ENCODE data around the gene WDR36. TPM values are rescaled to one million over a fixed set of nuclear protein-coding genes. Genes with fewer than 3 reads are reported as not detected.

Gene WDR36
- polyA plus RNA-seq, 1 of the 3 experiments (the other 2 are of a cell fraction): 6.7 TPM

DNA sequence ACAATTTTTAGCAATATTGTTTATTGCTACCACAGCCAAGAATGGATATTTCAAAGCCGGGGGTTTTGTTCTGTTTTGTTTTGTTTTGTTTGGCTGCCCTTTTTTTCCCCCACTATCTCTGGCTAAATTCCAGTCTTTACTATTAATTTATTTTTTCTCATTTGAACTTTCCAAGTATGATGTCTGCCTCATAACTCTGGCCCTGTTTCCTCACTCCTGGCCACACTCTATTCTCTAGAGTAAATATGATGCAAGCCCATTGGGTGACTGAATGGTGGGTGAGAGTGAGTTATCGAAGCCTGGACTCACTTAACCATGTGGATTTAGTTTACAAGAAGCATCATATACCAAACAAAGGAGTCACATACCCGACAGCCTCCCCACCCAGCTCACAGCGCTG is 41.9 kb downstream of the WDR36 start (continued):
- TF ChIP-seq, protein P1, sequence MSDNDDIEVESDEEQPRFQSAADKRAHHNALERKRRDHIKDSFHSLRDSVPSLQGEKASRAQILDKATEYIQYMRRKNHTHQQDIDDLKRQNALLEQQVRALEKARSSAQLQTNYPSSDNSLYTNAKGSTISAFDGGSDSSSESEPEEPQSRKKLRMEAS (IDR thresholded peaks at IDR 0.05; ENCODE audit: low read depth): no peak
- TF ChIP-seq FOSL2 (IDR thresholded peaks at IDR 0.05; ENCODE audit: borderline replicate concordance, low read depth) (no peak), NFIC (IDR thresholded peaks at IDR 0.05; ENCODE audit: borderline replicate concordance) (no peak), GATA2 (CRISPR knock-in tag; IDR thresholded peaks at IDR 0.05) (no peak)

DNA sequence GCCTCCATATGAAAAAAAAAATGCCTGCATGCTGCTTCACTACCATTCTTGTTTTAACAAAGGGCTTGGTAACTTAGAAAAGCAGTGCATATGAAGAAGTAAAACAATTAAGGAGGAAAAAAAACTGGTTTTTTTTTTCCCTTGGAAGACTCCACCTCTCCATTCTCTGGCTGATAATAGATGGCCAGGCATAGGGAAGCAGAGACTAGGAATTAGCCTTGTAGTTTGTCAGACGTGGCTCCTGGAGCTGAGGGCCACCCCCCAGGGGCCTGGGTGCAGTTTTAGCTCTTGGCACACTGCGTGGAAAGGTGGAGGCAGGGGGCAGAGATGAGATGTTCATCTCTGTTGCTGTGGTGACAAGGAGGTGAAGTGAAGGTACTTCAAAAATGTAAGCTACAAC is 42.7 kb downstream of the WDR36 start:
- Histone ChIP-seq H3K4me3 (ENCODE audit: low read depth in 2 of 2, low read length in 1 of 2) (no peak overlapping the region), H3K27me3 (ENCODE audit: insufficient read depth) (no peaks in the 10 kb centered on the region), H3K4me2 (no peak overlapping the region), H3K9me3 (no peaks in the 10 kb centered on the region), H3F3A (replicated peaks; ENCODE audit: insufficient read depth) (peaks cover 7% of the 10 kb centered on the region), H3K36me3 (replicated peaks in 1 of 2; ENCODE audit: control insufficient read depth in 1 of 2, insufficient read depth in 2 of 2, low read length in 1 of 2) (no peaks in the 10 kb centered on the region), H3K27ac (ENCODE audit: low read depth in 2 of 2, low read length in 1 of 2) (no peak overlapping the region), H2AFZ (ENCODE audit: low read depth) (no peak overlapping the region), H4K20me1 (ENCODE audit: insufficient read depth) (no peaks in the 10 kb centered on the region), H3K79me2 (ENCODE audit: insufficient read depth) (no peaks in the 10 kb centered on the region), H3K4me1 (ENCODE audit: control insufficient read depth in 1 of 2, insufficient read depth in 2 of 2, low read depth in 1 of 2, low read length in 1 of 2) (peaks cover 0 to 4% of the 10 kb centered on the region in 2 experiments; a peak in 2 of 4 replicates), H3K9ac (no peak overlapping the region), H3K9me2 (no peaks in the 10 kb centered on the region)
- TF ChIP-seq, protein P2, sequence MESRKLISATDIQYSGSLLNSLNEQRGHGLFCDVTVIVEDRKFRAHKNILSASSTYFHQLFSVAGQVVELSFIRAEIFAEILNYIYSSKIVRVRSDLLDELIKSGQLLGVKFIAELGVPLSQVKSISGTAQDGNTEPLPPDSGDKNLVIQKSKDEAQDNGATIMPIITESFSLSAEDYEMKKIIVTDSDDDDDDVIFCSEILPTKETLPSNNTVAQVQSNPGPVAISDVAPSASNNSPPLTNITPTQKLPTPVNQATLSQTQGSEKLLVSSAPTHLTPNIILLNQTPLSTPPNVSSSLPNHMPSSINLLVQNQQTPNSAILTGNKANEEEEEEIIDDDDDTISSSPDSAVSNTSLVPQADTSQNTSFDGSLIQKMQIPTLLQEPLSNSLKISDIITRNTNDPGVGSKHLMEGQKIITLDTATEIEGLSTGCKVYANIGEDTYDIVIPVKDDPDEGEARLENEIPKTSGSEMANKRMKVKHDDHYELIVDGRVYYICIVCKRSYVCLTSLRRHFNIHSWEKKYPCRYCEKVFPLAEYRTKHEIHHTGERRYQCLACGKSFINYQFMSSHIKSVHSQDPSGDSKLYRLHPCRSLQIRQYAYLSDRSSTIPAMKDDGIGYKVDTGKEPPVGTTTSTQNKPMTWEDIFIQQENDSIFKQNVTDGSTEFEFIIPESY (IDR thresholded peaks at IDR 0.05; ENCODE audit: borderline replicate concordance, low read depth): no peak
- TF ChIP-seq TAF1 (IDR thresholded peaks at IDR 0.05; ENCODE audit: borderline replicate concordance, low read depth, low read length) (no peak), RXRA (IDR thresholded peaks at IDR 0.05; ENCODE audit: borderline replicate concordance, low read depth) (no peak)
- TF ChIP-seq, protein P1 (IDR thresholded peaks at IDR 0.05; ENCODE audit: low read depth): no peak
- ChIA-PET POLR2A (no interaction called here), CTCF (no interaction called here)
- DNase-seq: no peak
- WGBS (ENCODE audit: low lambda C conversion rate): 75% methylated on average over 2 of the region's 2 CpGs

DNA sequence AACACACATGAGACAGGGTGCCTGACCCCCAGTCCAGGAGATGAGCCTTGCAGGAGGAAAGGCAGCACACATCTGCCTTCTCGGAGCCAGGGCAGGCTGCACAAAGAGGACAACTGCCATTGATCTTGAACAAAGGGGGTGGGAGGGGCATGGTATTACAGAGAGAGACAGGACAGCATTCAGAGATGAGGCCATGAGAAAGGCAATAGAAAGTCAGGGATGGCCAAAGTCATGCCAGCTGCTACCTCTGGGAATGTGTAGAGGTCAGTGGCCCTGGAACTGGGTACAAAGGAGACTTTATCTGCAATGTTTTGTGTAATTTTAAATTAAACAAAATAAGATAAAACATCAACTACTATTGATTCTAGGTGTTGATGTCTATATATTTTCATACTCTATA is 43.2 kb downstream of the WDR36 start:
- Histone ChIP-seq H3K27ac (ENCODE audit: low read depth in 2 of 2, low read length in 1 of 2) (no peak overlapping the region), H3K79me2 (ENCODE audit: insufficient read depth) (no peaks in the 10 kb centered on the region), H2AFZ (ENCODE audit: low read depth) (no peak overlapping the region), H3K4me2 (no peak overlapping the region), H3K9ac (no peak overlapping the region), H3K4me1 (ENCODE audit: control insufficient read depth in 1 of 2, insufficient read depth in 2 of 2, low read depth in 1 of 2, low read length in 1 of 2) (peaks cover 0 to 4% of the 10 kb centered on the region in 2 experiments; a peak in 2 of 4 replicates), H3F3A (replicated peaks; ENCODE audit: insufficient read depth) (peaks cover 7% of the 10 kb centered on the region), H4K20me1 (ENCODE audit: insufficient read depth) (no peaks in the 10 kb centered on the region), H3K9me2 (no peaks in the 10 kb centered on the region), H3K4me3 (ENCODE audit: low read depth in 2 of 2, low read length in 1 of 2) (no peak overlapping the region), H3K27me3 (ENCODE audit: insufficient read depth) (no peaks in the 10 kb centered on the region), H3K36me3 (replicated peaks in 1 of 2; ENCODE audit: control insufficient read depth in 1 of 2, insufficient read depth in 2 of 2, low read length in 1 of 2) (no peaks in the 10 kb centered on the region), H3K9me3 (no peaks in the 10 kb centered on the region)
- TF ChIP-seq RFX5 (IDR thresholded peaks at IDR 0.05; ENCODE audit: low read length): no peak
- TF ChIP-seq RAD21 (IDR thresholded peaks at IDR 0.05; ENCODE audit: low read length): no peak
- TF ChIP-seq, protein P3, sequence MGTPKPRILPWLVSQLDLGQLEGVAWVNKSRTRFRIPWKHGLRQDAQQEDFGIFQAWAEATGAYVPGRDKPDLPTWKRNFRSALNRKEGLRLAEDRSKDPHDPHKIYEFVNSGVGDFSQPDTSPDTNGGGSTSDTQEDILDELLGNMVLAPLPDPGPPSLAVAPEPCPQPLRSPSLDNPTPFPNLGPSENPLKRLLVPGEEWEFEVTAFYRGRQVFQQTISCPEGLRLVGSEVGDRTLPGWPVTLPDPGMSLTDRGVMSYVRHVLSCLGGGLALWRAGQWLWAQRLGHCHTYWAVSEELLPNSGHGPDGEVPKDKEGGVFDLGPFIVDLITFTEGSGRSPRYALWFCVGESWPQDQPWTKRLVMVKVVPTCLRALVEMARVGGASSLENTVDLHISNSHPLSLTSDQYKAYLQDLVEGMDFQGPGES (IDR thresholded peaks at IDR 0.05; ENCODE audit: low read depth, low read length): no peak
- no peak for TF ChIP-seq YY1 (IDR thresholded peaks at IDR 0.05; ENCODE audit: low read depth)
- no peak for TF ChIP-seq RCOR1 (IDR thresholded peaks at IDR 0.05; ENCODE audit: low read length)
- TF ChIP-seq TEAD4 (IDR thresholded peaks at IDR 0.05; ENCODE audit: borderline replicate concordance, insufficient read depth): no peak
- TF ChIP-seq FOSL2 (IDR thresholded peaks at IDR 0.05; ENCODE audit: borderline replicate concordance, low read depth): no peak
- TF ChIP-seq TCF12 (IDR thresholded peaks at IDR 0.05): no peak
- no peak for TF ChIP-seq NRF1 (IDR thresholded peaks at IDR 0.05; ENCODE audit: low read depth, low read length)
- no peak for TF ChIP-seq SIN3A (IDR thresholded peaks at IDR 0.05; ENCODE audit: borderline replicate concordance, low read depth, low read length)
- TF ChIP-seq SMC3 (IDR thresholded peaks at IDR 0.05; ENCODE audit: low read depth, low read length): no peak
- no peak for TF ChIP-seq POLR2AphosphoS5 (IDR thresholded peaks at IDR 0.05; ENCODE audit: low read depth, low read length)
- TF ChIP-seq, protein P4, sequence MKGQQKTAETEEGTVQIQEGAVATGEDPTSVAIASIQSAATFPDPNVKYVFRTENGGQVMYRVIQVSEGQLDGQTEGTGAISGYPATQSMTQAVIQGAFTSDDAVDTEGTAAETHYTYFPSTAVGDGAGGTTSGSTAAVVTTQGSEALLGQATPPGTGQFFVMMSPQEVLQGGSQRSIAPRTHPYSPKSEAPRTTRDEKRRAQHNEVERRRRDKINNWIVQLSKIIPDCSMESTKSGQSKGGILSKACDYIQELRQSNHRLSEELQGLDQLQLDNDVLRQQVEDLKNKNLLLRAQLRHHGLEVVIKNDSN (IDR thresholded peaks at IDR 0.05; ENCODE audit: borderline replicate concordance, low read depth): no peak
- TF ChIP-seq MEF2A (IDR thresholded peaks at IDR 0.05; ENCODE audit: borderline replicate concordance, low read depth): no peak
- ChIA-PET CTCF (interaction anchor here (0.8 kb wide), 1 partner anchor 415 kb away, joined by 3 read pairs; no protein-coding TSS in a partner anchor), POLR2A (no interaction called here)
- 89% methylated on average over 1 of the region's 1 CpG for WGBS (ENCODE audit: low lambda C conversion rate)
- DNase-seq: no peak

Data from SK-N-SH (cell line).